HG02623 (cell line): ENCODE results near the gene SSTR5.

Experiments
- ATAC-seq: cut with Tn5 transposase; IDR thresholded peaks from one replicate; pipeline ENCODE4 v1.9.1; 2021; ENCODE audit warnings: moderate library complexity; ENCODE audit not compliant: unreplicated experiment

SSTR5 gene

DNA sequence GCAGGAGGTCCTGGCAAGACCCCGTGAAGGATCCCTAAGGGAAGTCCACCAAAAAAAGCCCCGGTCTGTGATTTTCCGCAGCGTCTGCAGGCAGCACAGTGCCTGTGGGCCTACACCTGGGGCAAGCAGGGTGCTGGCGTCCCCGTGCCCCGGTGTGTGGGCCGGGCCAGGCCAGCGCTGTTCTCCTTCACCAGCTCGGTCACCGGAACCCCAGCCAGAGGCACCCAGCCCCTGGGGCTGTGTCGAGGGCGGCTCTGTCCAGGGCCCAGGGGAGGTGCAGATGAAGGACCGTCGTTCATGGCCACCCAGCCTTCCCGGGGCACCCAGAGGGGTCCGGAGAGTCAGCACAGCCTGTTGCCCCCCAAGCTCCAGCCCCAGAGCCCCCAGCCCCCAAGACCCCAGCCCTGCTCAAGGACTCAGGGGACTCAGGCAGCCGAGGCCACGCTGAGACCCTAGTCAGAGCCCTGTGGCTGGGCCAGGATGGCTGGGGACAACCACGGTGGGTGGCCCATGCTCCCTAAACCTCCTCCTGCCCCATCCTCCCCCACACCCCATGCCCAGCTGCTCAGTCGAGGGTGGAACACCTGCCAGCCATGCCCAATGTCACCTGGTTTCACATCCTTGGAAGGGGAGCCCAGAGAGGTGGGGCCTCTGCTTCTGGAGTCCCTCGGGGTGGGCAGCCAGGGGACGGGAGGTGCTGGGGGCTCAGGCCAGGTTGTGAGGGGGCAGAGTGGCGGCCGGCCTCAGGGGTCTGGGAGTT, 29.2 kb downstream of the SSTR5 start:
- ATAC-seq = no peak

DNA sequence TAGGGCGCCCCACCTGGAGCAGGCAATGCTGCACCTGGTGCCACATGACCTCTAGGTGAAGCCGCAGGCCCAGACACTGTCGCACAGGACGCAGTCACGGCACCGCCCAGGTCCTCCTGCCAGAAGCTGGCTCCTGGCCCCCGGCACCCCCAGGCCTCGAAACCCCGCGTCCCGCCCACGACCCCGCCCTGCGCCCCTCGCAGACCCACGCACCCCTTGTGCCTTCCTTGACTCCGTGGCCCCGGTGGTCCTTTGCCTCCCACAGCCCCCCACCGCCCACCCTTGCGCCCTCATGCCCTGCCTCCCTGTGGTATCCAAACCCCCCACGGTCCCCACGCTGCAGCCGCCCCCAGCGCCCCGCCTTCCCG, 29.8 kb downstream of the SSTR5 start:
- ATAC-seq = no peak

DNA sequence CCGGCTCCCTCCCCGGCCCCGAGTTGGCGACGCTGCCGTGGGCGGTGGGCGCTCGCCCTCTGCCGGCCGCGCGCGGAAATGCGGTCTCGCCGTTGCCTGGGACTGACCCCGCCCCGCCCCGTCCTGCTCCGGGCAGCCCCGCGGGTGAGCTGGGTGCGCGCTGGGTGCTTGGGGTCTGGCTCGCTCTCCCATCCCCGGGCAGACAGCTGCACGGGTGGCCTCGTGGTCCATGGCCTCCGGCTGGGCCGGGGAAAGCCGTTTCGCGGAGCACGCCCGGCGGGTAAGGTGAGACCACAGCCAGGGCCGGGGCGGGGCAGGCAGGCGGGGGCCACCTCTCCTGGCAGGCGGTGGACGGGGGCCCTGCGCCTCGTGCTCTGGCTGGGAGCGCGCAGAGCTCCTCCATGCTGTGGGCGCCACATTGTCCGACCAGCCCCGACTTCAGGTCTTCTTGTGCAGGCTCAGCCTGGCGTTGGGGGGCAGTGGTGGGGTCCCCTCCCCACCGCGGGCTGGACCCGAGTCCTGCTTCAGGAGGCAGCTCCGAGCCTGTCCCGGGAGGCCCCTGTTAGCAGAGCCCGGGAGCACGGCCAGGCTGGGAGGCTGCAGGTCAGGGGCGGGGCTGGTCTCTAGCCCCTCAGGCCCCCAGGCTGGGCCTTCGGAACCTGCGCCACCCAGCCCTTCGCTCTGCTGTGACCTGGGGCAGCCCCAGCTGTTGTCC, 30.5 kb downstream of the SSTR5 start:
- no peak for ATAC-seq

DNA sequence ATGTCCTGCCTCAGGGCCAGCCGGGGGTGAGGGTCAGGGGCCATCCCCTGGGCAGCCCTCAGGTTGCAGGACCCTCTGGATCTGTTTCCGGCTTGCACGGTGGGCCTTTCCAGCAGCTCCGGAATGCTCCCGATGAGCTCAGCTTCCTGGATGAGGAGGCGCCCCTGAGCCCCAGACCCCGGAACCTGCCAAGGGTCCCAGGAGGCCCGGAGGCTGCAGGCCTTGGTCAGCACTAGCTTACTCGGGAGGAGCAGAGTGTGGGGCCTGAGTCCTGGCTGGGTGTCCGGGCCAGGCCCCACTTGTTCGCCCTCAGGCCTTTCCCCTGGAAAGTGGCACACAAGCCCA, 31.1 kb downstream of the SSTR5 start:
- ATAC-seq = no peak

DNA sequence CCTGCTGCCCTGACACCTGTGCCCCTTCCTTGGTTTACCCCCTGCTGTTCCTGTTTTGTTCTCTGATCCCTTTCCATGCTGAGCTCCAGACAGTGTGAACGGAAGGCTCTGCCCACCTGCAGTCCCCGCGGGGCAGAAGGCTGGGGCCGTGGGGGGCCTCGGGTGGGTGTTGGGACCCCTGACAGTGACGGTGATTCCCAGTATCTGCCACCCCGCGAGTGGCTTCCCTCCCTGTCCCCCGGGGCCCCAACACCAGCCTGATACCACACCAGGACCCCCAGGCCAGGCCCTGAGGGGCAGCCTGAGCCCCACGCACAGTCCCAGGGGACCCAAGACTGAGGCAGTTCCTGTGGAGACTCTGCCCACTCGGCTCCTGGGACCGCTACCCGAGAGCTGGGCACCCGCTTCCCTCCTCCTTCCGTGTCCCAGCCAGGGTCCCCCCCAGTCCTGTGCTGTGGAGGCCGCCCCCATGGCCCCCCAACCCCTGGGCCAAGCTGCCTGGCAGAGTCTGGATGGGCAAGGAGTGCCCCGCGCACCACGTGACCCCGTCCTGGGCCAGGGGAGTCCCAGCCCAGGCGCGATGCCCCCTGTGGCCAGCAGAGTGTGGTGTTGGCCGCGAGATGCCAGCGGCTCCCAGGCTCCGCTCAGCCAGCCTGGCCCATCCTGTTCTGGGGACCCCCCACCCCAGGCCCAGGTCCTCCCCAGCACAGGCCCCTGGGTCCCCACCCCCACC, 33.5 kb downstream of the SSTR5 start:
- ATAC-seq = no peak

DNA sequence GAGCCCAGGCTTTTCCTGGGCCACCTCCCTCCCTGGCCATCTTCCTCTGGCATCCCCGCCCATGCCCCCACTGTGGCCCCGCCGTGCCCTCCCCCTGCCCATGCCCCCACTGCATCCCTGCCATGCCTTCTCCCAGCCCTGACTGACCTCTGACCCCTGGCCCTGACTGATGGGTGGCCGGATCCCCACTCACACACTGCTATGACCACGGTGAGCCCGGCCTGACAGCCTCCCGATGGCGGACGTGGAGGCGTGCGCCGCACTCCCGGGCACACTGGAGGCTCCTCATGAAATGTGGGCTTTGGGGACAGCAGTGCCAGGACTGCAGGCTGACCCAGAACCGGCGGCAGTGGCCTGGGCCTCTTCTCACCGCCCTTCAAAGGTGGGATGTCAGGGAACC, 34.1 kb downstream of the SSTR5 start:
- no peak for ATAC-seq

DNA sequence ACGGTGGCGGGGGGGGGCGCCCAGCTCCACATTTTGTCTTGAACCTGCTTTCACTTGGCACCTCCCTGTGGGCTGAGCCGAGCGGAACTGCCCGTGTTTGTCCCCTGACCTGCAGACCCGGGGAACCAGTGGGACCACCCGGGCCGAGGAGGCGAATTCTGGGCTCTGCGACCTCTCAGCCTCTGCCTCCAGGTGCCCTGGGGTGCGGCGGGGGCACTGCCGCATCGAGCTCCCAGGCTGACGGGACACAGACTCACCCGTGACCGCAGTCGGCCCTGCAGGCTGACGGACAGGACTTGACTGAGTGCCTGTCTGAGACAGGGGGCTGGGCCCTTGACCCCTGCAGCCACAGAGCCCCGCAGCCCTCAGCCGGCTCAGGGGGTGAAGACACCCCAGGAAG, 34.6 kb downstream of the SSTR5 start:
- no peak for ATAC-seq

DNA sequence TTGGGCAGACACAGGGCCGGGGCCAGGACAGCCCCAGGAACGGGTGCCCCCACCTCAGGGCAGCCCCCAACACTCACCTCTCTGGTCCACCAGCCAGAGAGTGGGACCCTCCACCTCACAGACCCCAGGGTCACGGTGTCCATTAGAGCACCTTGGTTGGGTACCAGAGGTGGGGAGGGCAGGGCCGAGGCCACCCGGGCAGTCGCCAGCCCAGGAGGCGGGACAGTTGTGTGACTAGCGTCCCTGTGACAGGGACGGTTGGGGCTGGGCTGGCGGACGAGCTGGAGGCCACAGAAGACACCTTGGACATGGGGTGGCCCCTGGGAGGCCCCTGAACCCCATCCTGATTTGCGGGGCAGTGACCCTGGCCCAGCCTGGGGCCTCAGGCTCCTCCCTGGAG, 35.2 kb downstream of the SSTR5 start:
- no peak for ATAC-seq

DNA sequence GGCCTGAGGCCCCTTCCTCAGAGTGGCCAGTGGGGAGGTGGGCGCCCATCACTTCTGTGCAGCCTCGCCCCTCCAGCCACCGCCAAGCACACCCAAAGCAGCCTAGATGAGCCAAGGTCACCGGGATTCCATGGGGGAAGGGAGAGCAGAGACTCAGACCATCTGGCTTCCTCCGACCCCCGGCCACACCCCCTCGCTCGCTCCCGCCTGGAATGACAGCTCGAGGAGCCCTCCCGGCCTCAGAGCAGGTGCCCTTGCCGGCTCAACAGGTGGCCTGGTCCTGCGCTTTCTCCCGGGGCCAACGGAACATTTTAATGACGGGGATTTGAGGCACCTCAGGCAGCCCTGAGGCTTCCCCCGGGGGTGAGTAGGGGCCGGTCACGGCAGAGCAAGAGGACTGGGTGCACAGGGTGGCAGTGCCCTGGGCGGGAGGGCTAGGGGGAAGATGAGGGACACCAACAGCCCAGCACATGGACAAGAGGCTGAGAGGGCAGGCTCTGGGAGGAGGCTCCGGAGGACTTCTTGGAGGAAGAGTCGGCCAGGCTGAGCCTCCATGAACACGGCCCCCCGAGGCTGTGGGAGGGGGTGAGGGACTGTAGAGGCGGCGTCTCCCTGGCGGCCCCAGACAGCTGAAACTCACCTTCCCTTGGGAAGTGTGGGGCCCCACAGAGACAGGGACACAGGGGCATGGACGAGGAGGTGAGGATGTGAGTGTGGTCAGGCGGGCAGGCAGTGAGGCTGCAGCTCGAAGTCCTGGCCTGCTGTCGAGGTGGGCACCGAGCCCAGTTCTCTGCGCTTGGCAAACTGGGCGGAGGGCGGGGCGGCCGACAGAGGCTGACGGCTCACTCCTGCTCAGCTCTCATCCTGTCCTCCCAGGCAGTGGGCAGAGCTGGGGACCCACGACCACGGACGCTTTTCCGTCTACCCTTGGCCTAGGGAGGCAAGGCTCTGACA, 36.0 kb downstream of the SSTR5 start:
- ATAC-seq = no peak

DNA sequence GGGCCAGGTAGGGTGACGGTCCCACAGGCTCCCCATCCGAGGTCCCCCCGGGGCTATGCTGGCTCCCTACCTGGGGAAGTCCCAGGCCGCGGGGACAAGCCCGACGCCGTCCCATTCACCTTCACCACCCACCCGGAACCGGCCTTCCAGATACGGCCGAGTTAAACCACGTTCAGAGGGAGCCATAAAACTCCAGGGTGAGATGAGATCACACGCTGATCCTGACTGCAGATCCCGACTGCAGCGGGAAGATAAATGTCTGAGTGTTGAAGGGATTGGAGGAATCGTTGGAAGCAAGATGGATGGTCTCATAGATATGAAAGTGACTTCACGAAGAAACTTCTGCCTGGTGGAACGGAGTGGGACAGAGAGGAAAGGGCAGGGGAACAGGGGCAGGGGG, 37.1 kb downstream of the SSTR5 start:
- no peak for ATAC-seq

DNA sequence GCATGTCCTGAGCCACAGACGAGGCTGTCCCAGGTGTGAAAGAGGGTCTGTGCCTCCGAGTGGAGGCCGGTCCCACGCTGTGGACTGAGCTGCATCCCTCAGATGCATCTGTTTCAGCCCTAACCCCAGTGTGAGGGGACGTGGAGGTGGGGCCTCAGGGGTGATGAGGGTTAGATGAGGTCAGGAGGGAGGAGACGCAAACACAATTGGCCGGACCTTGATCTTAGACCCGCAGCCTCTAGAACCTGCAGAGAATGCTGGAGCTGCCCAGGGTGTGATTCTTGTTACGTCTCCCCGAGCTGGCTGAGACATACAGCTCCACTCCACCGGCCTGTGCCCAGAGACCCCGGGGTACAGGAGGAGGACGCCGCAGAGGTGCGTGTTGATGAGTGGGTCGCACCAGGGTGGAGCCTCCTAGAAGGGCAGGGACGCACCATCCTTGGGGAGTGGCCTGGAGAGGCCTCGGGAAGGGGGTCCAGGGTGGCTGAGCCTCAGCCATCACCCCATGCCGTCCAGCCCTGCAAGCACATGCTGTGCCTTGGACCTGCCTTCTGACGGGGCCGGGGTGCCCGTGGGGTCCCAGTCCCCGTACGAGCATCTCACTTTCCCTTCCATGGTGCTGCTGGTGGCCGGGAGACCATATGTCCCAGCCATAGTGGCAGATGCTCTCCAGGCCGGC, 40.1 kb downstream of the SSTR5 start:
- no peak for ATAC-seq

DNA sequence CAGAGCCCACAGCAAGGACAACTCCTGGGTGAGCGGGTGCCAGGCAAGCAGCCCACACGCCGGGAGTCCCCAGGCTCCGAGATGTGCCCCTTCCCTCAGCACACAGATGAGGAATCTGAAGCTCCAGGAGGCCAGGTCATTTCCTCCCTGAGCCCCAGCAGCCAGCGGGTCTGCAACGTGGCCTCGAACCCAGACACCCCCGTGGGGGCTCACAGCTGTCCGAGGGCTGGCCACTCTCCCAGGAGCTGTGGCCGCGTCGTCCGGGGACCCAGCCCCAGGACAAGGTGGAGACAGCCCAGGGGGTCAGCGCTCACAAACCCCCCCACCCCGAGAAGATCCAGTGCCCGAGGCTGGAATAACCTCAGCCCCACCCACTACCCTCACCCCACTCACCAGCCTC, 40.9 kb downstream of the SSTR5 start:
- ATAC-seq = no peak

DNA sequence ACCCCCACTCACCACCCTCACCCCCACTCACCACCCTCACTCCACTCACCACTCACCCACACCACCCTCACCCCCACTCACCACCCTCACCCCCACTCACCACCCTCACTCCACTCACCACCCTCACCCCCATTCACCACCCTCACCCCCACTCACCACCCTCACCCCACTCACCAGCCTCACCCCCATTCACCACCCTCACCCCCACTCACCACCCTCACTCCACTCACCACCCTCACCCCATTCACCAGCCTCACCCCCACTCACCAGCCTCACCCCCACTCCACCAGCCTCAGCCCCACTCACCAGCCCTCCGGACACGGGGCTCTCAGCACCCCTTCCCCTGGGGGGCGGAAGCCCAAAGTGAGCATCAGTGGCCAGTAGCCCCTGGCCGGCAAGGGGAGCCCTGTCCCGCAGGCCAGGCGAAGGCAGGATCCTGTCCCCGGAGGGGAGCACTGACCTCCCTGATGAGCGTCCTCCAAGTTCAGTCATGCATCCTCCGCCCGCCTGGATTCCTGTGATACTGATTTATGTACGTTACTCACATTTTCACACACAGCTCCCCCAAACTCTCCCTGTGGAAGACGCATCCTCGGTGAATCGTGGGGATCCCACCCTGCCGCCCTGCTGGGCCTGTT, 41.5 kb downstream of the SSTR5 start:
- no peak for ATAC-seq

DNA sequence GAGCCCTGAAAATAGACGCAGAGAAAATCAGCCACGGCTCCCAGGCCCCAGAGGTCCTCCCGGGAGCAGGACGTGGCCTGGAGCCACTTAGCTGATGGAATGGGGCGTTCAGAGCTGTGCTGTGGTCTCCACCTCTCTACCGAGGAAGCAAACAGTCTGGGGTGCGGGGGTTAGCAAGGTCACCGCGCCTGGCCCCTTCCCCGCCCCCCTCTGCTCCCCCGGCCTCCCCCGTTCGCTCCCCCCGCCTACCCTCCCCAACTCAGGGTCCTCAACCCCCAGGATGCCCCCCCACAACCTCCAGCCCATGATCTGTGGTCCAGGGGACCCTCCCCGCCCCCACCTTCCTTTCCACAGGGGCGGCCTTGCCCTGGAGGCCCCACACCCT, 44.1 kb downstream of the SSTR5 start:
- ATAC-seq = no peak

DNA sequence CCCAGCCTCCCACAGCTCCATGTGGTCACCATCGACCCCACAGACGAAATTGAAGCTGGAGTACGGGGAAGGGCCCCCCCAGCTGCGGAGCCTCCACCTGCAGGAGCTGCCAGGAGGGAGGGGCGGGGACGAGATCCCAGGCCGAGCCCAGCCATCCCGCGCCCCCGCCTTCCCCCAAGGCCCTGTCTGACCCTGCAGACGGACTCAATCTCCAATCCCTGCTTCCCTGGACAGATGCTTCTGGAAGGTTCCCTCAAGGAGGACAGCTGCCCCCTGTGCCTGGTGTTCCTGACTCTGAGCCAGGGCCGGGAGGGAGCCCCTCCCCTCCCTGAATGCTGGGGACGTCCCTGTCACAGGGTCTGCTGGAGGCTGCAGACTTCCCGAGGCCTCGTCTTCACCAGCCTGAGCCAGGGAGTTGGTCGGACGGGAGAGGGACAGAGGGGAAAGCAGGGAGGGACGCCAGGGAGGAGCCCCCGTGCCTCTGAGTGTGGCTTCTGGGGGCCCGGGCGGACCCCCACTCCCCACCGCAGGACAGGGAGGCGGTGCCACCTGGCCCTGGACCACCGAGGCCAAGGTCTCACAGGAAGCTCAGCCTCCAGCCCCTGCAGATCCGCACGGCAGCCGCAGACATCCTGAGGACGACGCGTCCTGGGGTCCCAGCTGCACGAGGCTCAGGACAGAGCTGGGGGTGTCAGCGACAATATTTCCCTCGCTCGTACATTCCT, 44.8 kb downstream of the SSTR5 start:
- no peak for ATAC-seq

DNA sequence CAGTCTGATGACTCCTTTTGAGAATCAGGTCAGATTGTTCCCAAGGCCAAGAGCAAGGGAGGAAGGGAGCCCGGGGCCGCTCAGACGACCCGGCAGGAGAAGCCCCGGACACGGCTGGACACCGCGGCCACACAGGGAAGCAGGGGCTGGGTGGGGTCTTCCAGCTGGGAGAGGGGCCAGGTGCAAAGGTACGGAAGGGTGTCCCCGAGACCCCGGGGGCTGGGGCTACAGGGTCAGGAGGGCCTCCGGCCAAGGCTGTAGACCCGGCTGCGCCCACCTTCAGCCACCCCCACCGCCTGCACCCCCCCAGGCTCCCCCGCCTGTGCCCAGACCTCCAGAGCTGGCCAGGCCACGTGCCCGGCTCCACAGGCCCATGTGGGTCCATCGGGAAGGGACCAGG, 45.4 kb downstream of the SSTR5 start:
- no peak for ATAC-seq

DNA sequence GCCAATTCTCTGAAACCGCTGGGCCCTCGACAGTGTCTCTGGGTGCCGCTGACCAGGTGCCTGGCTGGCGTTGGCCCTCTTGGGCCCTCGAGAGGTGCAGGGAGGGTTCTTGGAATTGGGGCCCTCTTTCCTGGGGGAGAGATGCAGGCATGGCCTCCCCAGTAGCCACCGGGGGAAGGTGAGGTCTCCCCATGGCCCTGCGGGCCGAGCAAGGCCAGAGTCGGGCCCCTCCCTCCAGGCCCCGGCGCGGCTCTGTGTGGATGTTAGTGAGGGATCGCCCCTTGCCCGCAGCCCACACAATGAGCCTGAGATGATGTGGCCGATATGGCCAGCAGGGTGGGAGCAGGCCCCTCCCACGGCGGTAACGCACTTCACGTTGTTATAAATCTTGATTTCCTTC, 46.6 kb downstream of the SSTR5 start:
- ATAC-seq = no peak

DNA sequence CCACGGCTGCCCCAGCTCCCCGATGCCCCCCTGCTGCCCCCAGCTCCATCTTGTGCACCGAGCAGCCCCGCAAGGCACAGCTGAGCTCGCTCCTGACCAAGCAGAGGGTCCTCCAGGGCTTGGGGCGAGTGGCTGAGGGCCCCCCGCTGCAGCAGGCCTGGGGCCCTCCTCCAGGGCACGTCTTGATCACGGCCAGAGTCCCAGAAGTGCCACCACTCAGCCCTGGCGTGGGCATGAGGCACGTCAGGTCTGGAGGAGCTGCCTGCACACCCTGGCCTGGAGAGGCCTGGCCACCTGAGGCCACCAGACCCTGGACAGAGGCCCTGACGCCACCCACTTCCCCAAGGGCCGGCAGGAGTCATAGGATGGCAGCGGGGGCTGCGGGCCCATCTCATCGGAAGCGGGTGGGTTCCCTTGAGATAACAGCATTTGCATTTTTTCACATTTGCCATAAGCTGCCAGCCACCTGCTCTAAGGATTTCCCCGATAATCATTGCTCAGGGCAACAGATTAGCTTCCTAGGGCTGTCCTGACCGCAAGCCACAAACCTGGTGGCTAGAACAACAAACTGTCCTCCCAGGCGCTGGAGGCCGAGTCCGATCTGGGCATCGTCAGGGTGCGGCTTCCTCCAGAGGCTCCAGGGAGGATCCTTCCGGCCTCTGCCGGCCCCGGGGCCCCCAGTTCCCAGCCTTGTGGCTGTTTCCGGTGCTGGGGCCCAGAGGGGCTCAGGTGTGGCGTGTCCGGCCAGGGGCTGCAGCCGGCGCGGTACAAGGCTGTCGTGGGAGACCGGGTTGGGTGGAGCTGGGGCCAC, 47.4 kb downstream of the SSTR5 start:
- no peak for ATAC-seq

DNA sequence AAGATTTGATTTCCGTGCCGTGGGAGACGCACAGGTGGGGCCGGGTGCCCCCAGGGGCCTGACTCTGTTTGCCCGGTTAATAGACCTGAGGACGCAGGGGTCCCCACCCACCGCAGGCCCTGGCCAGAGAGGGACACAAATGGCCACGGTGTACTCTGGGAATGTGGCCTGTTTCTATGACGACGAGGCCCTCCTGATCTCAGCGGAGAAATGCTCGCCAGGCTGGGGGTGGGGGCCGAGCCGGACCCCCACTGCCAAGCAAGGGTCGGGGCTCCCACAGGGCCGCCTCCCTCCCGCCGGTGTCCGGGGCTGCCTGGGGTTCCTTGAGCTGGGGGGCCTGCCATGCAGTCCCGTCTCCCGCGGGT, 48.0 kb downstream of the SSTR5 start:
- ATAC-seq = no peak
